ENCODE data around the gene AKR7A2. TPM values are rescaled to one million over a fixed set of nuclear protein-coding genes. Genes with fewer than 3 reads are reported as not detected.

Gene AKR7A2
- polyA plus RNA-seq, 3 donors = 19.5 to 117 (median 89.3) TPM

GRCh38 chr1:19353596-19353995, 41.7 kb upstream of the AKR7A2 start:
- Histone ChIP-seq H3K4me3 (replicated peaks in 1 of 3; ENCODE audit: low read depth in 2 of 3, low read length in 3 of 3) (no peak overlapping the region), H3K4me1 (ENCODE audit: control insufficient read depth in 1 of 2, insufficient read depth in 2 of 2, low read length in 2 of 2) (peaks cover 6 to 13% of the 10 kb centered on the region in 2 donors), H3K9ac (ENCODE audit: insufficient read depth, low read length, poor library complexity, severe bottlenecking) (no peak overlapping the region), H3K27ac (ENCODE audit: low read depth in 1 of 2, low read length in 2 of 2) (no peak overlapping the region), H3K4me2 (replicated peaks; ENCODE audit: extremely low read depth, low read length, poor library complexity, severe bottlenecking) (no peak overlapping the region), H2AFZ (ENCODE audit: insufficient read depth, low read depth, low read length, poor library complexity, severe bottlenecking) (no peak overlapping the region), H3K36me3 (replicated peaks in 1 of 2; ENCODE audit: control insufficient read depth in 1 of 2, insufficient read depth in 2 of 2, low read length in 2 of 2) (peaks cover 78 to 96% of the 10 kb centered on the region in 2 donors), H3K27me3 (ENCODE audit: control insufficient read depth in 2 of 2, insufficient read depth in 2 of 2, low read length in 2 of 2) (no peaks in the 10 kb centered on the region), H4K20me1 (ENCODE audit: insufficient read depth, low read length) (peaks cover 85% of the 10 kb centered on the region), H3K79me2 (ENCODE audit: insufficient read depth, low read length) (peaks cover 3% of the 10 kb centered on the region), H3K9me3 (replicated peaks in 1 of 2; ENCODE audit: control insufficient read depth in 1 of 2, insufficient read depth in 1 of 2, low read length in 2 of 2) (no peaks in the 10 kb centered on the region)
- no peak for TF ChIP-seq CTCF (IDR thresholded peaks at IDR 0.05)
- H3K9me3 Mint-ChIP-seq = peaks cover 0 to 4% (median 0%) of the 10 kb centered on the region in 7 donors
- intact Hi-C loops (cut with micrococcal nuclease) = no loop called here
- H3K27me3 Mint-ChIP-seq (ENCODE audit: low read depth in 3 of 3) = peaks cover 0 to 1% (median 0%) of the 10 kb centered on the region in 3 donors
- peaks cover 11% of the 10 kb centered on the region for H3K4me1 Mint-ChIP-seq
- no peak for DNase-seq
- H3K36me3 Mint-ChIP-seq = peaks cover 85 to 100% of the 10 kb centered on the region in 2 donors
- no peak overlapping the region for H3K4me3 Mint-ChIP-seq
- peak overlapping the region in 2 of 7 donors; percentile 74 to 81 for H3K27ac Mint-ChIP-seq
- WGBS (ENCODE audit: insufficient coverage) = 100% methylated on average over 7 of the region's 8 CpGs

- H4K20me1 ChIP-seq (ENCODE audit: insufficient read depth, low read length) = peaks cover 85% of the 10 kb centered on the region
- H3K27ac Mint-ChIP-seq = peak overlapping the region in 2 of 7 donors; percentile 1 to 58
- no peak for DNase-seq
- no peaks in the 10 kb centered on the region for H3K79me2 ChIP-seq (ENCODE audit: insufficient read depth, low read length)
- H3K27me3 Mint-ChIP-seq (ENCODE audit: low read depth in 3 of 3) = peaks cover 0 to 1% (median 0%) of the 10 kb centered on the region in 3 donors
- H3K27me3 ChIP-seq (ENCODE audit: control insufficient read depth in 2 of 2, insufficient read depth in 2 of 2, low read length in 2 of 2) = no peaks in the 10 kb centered on the region
- H3K9ac ChIP-seq (ENCODE audit: insufficient read depth, low read length, poor library complexity, severe bottlenecking) = no peak overlapping the region
- no peak for TF ChIP-seq CTCF (IDR thresholded peaks at IDR 0.05)
- H3K4me1 Mint-ChIP-seq = peaks cover 19% of the 10 kb centered on the region
- H3K9me3 ChIP-seq (replicated peaks in 1 of 2; ENCODE audit: control insufficient read depth in 1 of 2, insufficient read depth in 1 of 2, low read length in 2 of 2) = no peaks in the 10 kb centered on the region
- H3K36me3 Mint-ChIP-seq = peaks cover 84 to 94% of the 10 kb centered on the region in 2 donors
- H3K4me1 ChIP-seq (ENCODE audit: control insufficient read depth in 1 of 2, insufficient read depth in 2 of 2, low read length in 2 of 2) = peaks cover 13 to 20% of the 10 kb centered on the region in 2 donors
- 93% methylated on average over 14 of the region's 14 CpGs for WGBS (ENCODE audit: insufficient coverage)
- no peak overlapping the region for H3K4me3 Mint-ChIP-seq
- H2AFZ ChIP-seq (ENCODE audit: insufficient read depth, low read depth, low read length, poor library complexity, severe bottlenecking) = no peak overlapping the region
- no peak overlapping the region for H3K4me3 ChIP-seq (replicated peaks in 1 of 3; ENCODE audit: low read depth in 2 of 3, low read length in 3 of 3)
- no peak overlapping the region for H3K27ac ChIP-seq (ENCODE audit: low read depth in 1 of 2, low read length in 2 of 2)
- no peak overlapping the region for H3K4me2 ChIP-seq (replicated peaks; ENCODE audit: extremely low read depth, low read length, poor library complexity, severe bottlenecking)
- H3K9me3 Mint-ChIP-seq = peaks cover 0 to 4% (median 0%) of the 10 kb centered on the region in 7 donors
- peaks cover 75 to 89% of the 10 kb centered on the region in 2 donors for H3K36me3 ChIP-seq (replicated peaks in 1 of 2; ENCODE audit: control insufficient read depth in 1 of 2, insufficient read depth in 2 of 2, low read length in 2 of 2)
- intact Hi-C loops (cut with micrococcal nuclease) = no loop called here
Observed at GRCh38 chr1:19352839-19353238, 40.9 kb upstream of the AKR7A2 start.
